WI38 (cell line): ENCODE data around the gene SASS6.

Experiments
- H3K4me3 ChIP-seq: 2 replicates; pipeline ENCODE4 v1.5.1; 2011; ENCODE audit warnings: low read depth, mild to moderate bottlenecking, control low read depth, low read length
- CTCF ChIP-seq: IDR thresholded peaks from 2 replicates; pipeline ENCODE4 v1.5.1; 2012; ENCODE audit warnings: low read depth, mild to moderate bottlenecking, control low read depth, low read length

The SASS6 gene

GRCh38 chr1:100036718-100037655 is 95.7 kb downstream of the SASS6 start:
- peak overlapping the region; percentile 86 for H3K4me3 ChIP-seq
- TF ChIP-seq CTCF: no peak

GRCh38 chr1:100035214-100035613 is 97.5 kb downstream of the SASS6 start:
- no peak overlapping the region for H3K4me3 ChIP-seq
- TF ChIP-seq CTCF: no peak

GRCh38 chr1:100034470-100034869 is 98.3 kb downstream of the SASS6 start:
- H3K4me3 ChIP-seq: no peak overlapping the region
- peak; percentile 12; the same call in 1 of the 2 replicates for TF ChIP-seq CTCF
